HG03565 (cell line): ENCODE results near the gene KNTC1.
"Not testable (repeated sequence)": the region's sequence is repeated elsewhere in the genome, so short reads cannot be mapped to it uniquely, and the experiment has no call there.

Source experiments
- ATAC-seq: cut with Tn5 transposase; IDR thresholded peaks from one replicate; pipeline ENCODE4 v1.9.1; 2021; ENCODE audit warnings: mild to moderate bottlenecking, moderate library complexity; ENCODE audit not compliant: unreplicated experiment

Gene KNTC1

GRCh38 chr12:122506393-122506938, 20.6 kb upstream of the KNTC1 start:
- ATAC-seq: no peak

- ATAC-seq: no peak
Measured at GRCh38 chr12:122508163-122508562, 18.9 kb upstream of the KNTC1 start.

- not testable (repeated sequence) for ATAC-seq
Measured at GRCh38 chr12:122513028-122513427, 14.0 kb upstream of the KNTC1 start.

GRCh38 chr12:122513660-122514059, 13.4 kb upstream of the KNTC1 start:
- ATAC-seq: no peak

GRCh38 chr12:122515275-122515674, 11.8 kb upstream of the KNTC1 start:
- ATAC-seq: no peak

GRCh38 chr12:122516544-122517361, 10.3 kb upstream of the KNTC1 start:
- ATAC-seq: no peak

GRCh38 chr12:122517877-122518276, 9.2 kb upstream of the KNTC1 start:
- no peak for ATAC-seq

- ATAC-seq: no peak
Measured at GRCh38 chr12:122518908-122519307, 8.1 kb upstream of the KNTC1 start.

GRCh38 chr12:122519418-122519817, 7.6 kb upstream of the KNTC1 start:
- no peak for ATAC-seq

- ATAC-seq: no peak
Measured at GRCh38 chr12:122520676-122521075, 6.4 kb upstream of the KNTC1 start.

- ATAC-seq: no peak
Measured at GRCh38 chr12:122523280-122523679, 3.8 kb upstream of the KNTC1 start.

- ATAC-seq: no peak
Measured at GRCh38 chr12:122523846-122524718, 3.0 kb upstream of the KNTC1 start.

GRCh38 chr12:122527478-122527944, 462 bp downstream of the KNTC1 start:
- no peak for ATAC-seq

GRCh38 chr12:122528582-122528981, 1.5 kb downstream of the KNTC1 start:
- no peak for ATAC-seq

- ATAC-seq: no peak
Measured at GRCh38 chr12:122528992-122529391, 1.9 kb downstream of the KNTC1 start.

GRCh38 chr12:122533856-122534255, 6.8 kb downstream of the KNTC1 start:
- ATAC-seq: no peak

- ATAC-seq: no peak
Measured at GRCh38 chr12:122537021-122537420, 10.0 kb downstream of the KNTC1 start.

GRCh38 chr12:122538496-122538895, 11.4 kb downstream of the KNTC1 start:
- ATAC-seq: no peak

- ATAC-seq: no peak
Measured at GRCh38 chr12:122544537-122544936, 17.5 kb downstream of the KNTC1 start.

- ATAC-seq: no peak
Measured at GRCh38 chr12:122545855-122546254, 18.8 kb downstream of the KNTC1 start.

- no peak for ATAC-seq
Measured at GRCh38 chr12:122547330-122547729, 20.3 kb downstream of the KNTC1 start.
